ENCODE measurements around the gene SOD2. TPM values are rescaled to one million over a fixed set of nuclear protein-coding genes. Genes with fewer than 3 reads are reported as not detected.

Gene SOD2
- total and polyA plus RNA-seq, 9 of the 15 experiments (the other 6 are each of a cell fraction or from before 2014, with no cell fraction given), result 39.8 to 140 (median 95.8) TPM

GRCh38 chr6:159726918-159727716 is 34.1 kb upstream of the SOD2 start, which contains the start of gene WTAP (continued):
- TF ChIP-seq ZBTB26 (CRISPR knock-in tag; IDR thresholded peaks at IDR 0.05) (0 out of 2 replicates have a peak, but pooled peaks have one; percentile 36), ETV5 (CRISPR knock-in tag; IDR thresholded peaks at IDR 0.05; ENCODE audit: low read depth) (peak; percentile 92), CEBPZ (IDR thresholded peaks at IDR 0.05; ENCODE audit: borderline replicate concordance, low read depth, low read length) (no peak), CC2D1A (IDR thresholded peaks at IDR 0.05) (peak; percentile 77; the same call in 1 of the 2 replicates), CHD7 (IDR thresholded peaks at IDR 0.05; ENCODE audit: low read depth, low read length) (no peak), STAT6 (CRISPR knock-in tag; IDR thresholded peaks at IDR 0.05) (peak; percentile 78), ERF (CRISPR knock-in tag; IDR thresholded peaks at IDR 0.05) (peak; percentile 91)
